HG03103 (cell line): Measurements from ENCODE around the gene RSRC1.
"Not testable (repeated sequence)": the region's sequence is repeated elsewhere in the genome, so short reads cannot be mapped to it uniquely, and the experiment has no call there.

Experiments
- ATAC-seq: cut with Tn5 transposase; IDR thresholded peaks from one replicate; pipeline ENCODE4 v1.9.1; 2021; ENCODE audit warnings: low read depth; ENCODE audit not compliant: unreplicated experiment

RSRC1 gene

DNA sequence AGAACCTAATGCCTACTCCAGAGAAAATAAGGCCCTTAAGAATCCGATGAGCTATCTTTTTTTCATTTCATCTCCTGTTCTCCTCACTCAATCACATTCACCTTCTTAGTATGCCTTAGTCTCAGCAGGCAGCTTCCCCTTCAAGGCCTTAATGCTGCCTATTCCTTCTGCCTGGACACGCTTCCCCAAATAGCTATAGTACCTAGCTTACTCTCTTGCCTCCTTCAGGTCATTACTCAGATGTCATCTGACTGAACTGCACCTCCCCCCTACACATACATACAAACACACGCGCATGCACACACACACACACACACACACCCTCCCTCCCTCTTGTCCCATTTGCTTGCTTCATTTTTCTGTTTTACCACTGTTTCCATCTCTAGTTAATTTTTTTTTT, 269.6 kb downstream of the RSRC1 start:
- no peak for ATAC-seq

DNA sequence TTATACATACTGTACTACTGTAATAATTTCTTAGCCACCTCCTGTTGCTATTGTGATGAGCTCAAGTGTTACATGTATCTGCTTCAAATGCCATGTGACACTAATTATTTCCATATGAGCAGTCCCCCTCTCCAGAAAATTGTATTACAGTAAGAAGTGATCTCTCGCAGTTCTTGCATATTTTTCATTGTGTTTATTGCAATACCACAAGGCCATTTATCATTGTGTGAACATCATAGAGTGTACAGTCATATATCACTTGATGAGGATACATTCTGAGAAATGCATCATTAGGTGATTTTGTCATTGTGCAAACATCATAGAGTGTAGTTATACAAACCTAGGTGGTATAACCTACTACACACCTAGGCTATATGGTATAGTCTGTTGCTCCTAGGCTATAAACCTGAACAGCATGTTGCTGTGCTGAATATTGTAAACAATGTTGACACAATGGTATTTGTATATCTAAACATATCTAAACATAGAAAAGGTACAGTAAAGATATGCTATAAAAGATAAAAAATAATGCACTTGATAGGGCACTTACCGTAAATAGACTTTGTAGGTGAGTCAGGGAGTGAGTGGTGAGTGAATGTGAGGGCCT, 271.5 kb downstream of the RSRC1 start:
- no peak for ATAC-seq

DNA sequence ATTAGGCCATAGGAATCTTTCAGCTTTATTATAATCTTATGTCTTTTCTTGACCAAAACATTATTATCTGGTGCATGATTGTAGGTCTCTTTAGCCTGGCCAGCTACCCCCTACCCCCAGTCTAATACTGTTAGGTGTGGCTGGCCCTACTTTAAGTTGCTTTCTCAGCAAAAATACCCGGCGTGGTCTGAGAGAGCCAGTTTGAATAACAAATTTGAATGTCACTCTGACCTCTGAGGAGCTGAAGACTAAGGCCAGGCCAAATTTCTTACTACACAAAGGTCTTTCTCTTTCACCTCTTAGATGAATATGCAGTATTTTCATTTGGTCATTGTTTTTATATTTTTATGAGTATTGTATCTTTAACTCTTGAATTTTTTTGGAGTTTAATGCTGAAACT, 272.6 kb downstream of the RSRC1 start:
- no peak for ATAC-seq

DNA sequence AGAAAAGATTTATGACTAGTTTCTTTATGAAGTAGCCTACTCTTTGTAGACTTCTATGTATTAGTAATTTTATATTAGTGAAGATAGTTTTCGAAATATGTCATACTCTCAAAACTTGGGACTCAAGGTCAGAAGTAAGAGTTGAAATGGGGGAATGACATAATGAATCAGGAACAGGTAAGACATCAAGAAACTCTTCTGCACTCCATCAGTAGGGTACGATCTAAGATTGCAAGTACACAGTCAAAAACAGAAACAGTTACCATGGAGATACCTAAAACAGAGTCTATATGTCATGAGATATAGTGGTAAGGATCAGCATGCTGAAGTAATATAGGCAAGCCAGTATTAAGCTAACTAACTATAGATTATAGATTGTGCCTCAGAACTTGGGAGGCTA, 274.1 kb downstream of the RSRC1 start:
- ATAC-seq = peak; percentile 66

DNA sequence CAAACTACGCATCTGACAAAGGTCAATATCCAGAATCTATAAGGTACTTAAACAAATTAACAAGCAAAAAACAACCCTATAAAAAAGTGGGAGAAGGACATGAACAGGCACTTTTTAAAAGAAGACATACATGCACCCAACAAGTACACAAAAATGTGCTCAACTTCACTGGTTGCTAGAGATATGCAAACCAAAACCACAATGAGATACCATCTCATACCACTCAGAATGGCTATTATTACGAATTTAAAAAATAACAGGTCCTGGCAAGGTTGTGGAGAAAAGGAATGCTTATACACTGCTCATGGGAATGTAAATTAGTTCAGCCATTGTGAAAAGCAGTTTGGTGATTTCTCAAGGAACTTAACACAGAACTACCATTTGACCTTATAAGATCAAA, 285.5 kb downstream of the RSRC1 start:
- ATAC-seq = no peak

DNA sequence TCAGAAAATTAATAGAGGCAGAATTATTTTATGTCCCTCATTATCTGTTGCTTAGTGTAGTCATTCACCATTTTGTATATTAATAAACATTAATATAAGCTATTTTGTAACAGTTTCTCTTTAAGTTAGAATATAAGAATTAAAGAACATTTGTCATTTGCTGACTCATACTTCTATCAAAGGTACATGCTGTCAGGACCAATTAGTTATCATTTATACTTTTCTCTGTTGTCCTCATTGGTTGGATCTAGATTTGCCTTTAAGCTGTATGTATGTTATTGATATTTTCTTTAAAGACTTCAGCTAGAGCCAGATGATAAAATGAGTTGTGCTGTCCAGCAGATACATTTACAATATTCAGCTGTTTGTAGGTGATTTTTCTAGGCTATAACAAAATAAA, 292.7 kb downstream of the RSRC1 start:
- ATAC-seq = no peak

DNA sequence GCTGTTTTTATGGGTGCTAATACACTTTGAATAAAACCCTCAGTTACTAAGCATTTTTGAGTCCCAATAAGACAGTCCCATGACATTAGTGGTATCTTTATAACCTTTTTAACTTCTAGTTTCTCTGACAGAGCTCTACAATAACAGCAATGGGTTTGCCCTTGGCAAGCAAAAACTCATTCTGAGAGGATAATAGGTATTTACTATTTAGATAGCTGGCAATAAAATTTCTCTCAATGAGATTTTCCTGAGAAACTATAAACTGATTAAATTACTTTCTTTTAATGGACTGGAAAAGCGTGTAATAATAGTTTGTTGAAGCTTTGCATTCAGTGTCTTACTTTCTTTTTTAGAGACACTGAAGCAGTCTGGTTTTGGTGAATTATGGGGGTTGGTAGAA, 293.1 kb downstream of the RSRC1 start:
- no peak for ATAC-seq

DNA sequence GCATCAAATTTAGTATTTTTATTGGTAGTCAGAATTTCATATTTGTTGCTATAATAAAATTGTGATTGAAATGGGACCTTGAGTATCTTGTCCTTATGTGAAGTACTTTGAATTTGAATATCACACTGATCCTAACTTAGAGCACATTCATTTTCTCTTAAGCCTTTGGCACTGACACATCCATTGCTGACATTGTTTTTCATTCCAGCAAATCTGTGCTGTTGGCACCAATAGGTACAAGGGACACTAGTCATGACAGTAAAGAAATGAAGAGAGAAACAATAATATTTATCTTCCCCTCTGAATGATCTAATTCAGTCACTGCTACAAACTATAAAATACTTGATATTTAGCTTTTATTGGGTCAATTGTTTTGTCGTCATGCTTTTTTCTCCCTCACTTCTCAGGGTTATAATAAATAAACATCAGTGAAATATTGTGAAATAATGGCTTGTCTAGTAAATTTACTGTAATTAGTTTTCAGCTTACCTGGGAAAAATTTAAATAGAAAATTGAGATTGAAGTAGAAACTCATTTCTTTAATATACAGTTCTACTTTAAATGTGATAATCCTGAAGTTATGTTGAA, 294.3 kb downstream of the RSRC1 start:
- no peak for ATAC-seq

DNA sequence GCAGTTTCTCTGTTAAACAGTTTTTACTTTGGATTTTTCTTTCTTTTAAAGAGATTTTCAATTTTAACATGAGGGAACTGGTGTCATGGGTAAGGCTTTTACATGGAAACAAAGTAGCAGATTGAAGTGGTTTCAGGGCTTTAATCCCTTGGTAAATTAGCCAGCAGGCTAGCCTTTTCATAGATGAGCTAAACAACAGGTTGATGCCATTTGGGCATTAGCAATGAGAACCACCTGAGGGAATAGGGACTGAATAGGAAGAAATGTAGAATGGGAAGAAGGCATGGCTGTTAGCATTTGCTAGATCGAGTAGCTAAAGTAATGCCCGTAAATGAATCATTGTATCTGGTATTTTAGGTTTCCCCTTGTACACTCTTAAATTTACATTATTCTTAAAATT, 295.6 kb downstream of the RSRC1 start:
- ATAC-seq = no peak

DNA sequence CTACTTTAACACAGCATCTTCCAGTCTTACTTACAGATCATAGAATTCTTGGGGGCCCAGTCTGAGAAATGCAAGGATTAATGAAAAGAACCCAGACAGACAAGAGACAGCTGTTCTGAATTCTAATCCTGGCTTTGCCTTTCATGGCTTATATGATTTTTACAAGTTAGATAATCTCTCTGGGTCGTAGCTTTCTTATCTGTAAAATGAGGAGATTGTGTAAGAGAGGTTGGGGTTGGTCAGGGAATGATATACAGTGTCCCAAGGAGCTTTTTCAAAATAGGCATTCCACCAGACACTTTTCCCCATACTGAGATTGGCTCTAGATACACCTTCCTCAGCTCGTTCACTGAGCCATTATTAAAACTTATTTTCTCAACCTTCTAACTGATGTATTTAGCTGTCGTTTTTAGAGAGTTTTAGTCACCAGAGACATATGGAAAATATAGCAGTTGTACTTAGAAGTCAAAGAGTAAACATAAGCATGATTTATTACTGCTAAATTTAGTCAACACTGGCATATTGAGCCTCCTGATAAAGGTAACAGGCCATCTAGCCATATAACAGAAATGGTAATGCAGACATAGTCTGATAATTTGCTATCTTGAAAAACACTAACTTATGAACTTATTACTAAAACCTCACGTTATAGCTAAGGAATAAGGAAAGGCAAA, 298.1 kb downstream of the RSRC1 start:
- no peak for ATAC-seq

DNA sequence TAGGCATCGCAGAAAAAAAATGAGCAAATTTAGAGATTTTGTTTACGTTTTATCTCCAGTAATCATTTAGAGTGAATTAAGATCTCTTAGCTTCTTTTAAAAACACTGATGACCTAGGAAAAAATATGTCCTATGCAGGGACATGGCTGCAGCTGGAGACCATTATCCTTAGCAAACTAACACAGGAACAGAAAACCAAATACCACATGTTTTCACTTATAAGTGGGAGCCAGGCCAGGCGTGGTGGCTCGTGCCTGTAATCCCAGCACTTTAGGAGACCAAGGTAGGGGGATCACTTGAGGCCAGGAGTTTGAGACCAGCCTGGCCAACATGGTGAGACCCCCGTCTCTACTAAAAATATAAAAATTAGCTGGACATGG, 298.6 kb downstream of the RSRC1 start:
- not testable (repeated sequence) for ATAC-seq

DNA sequence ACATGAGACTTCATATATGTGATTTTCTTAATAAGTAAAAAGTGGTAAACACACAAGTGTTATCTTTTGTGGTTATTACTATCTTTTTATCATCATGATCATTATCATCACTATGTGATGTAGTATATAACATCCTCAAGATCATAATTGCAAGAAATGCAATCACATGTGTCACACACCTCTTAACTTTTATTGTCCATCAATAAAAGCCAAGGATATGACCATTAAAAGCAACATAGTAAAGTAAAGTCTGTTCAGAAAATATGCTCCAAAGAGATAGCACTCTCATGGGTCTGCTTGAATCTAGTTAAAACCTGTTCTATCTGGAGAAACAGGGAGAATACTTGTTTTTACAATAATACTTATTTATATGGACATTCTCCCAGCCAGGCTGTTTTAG, 308.1 kb downstream of the RSRC1 start:
- no peak for ATAC-seq

DNA sequence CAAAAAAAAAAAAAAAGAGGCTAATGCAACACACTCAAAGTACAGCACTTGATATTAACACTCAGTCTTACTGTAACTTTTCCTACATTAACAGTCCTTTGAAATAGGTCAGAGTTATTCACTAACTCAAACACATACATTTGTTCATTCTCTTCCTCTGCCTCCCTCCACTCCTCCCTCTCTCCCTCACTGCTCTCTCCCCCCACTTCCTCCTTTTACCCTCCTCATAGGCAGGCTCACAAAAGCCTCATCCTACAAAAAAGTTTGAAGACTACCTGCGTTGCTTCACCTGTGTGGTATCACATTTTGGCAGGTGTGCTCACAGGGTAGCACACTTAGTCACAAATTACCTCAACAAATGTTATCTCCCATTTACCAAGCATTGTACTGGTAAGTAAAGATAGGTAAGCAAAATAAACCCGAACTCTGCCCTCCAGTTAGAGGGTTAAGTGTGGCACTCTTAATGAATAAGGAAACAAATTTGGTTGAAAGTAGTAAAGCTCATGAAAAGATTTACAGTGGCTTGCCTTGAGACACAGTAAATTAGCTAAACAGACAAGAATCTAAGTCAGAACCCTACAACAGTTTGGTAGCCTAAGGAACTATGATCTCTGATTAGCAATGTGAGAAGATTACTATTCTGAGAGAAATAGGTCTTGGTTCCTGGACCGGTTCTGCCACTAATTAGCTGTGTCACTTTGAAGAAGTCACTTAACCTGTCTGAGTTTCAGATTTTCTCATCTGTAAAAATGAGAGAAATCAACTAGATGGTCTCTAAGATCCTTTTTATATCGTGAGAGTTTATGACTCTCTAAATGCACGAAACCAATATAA, 310.1 kb downstream of the RSRC1 start:
- ATAC-seq = no peak

DNA sequence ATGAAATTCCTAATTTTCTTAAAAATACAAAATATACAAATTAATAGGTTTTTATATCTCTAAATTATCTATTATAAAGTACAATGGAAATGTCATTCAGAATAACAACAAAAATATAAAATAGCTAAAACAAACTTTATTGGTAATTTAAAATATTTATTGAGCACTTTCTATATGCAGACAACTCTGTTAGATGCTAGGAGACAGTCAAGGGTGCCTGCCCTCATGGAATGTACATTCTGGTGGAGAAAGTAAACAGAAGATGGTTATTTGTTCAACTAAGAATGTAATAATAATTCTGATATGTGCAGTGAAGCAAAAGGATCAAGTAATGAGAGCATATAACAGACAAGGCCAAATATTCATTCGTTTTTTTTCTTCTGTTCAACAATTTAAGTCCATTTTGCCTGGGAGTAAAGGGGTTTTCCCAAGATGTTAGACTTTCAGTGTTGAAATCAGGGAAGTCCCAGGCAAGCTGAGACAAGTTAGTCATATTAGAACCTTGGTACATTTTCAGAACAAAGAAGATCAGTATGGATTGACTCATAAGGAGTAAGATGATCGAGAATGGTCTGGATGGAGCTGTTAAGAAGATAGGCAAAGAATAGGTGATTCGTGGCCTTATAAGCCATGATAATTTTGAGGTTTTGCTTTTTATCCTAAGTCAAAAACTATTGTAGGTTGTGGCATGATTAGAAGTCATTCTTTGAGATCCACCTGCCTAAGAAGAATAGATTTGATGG, 310.9 kb downstream of the RSRC1 start:
- ATAC-seq = peak; percentile 87

DNA sequence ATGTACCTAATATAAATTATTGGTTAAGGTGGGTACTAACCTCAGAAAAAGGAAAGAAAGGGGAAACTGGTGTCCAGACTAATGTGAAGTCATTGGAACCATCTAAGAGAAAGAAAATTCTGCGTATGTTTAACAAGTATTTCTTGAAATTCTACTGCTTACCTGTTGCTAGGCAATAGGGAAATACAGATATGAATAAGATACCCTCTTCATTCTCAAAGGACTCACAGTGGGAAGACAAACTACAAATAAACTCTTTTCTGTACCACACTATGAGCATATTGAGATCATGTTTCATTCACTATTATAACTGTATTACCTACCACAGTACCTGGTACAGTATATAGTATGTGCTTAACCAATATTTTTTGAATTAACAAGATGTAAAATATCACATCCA, 320.6 kb downstream of the RSRC1 start:
- ATAC-seq = no peak

DNA sequence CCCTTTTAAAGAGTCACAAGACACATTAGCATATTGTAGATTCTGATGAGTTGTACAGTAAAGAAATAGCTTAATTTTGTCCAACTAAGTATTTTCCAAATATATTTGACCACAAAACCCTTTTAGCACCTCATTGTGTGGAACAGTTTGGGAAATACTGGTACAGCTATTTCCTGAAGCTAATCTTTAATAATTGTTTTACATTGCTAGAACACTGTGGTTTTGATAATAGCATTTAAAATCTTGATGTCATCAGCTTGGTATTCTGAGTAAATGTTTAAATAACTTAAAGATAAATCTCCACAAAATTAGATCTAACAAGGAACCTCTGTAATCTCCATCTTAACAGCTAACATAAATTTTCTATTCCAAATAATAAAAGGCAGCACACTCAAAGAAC, 321.1 kb downstream of the RSRC1 start:
- ATAC-seq = no peak

DNA sequence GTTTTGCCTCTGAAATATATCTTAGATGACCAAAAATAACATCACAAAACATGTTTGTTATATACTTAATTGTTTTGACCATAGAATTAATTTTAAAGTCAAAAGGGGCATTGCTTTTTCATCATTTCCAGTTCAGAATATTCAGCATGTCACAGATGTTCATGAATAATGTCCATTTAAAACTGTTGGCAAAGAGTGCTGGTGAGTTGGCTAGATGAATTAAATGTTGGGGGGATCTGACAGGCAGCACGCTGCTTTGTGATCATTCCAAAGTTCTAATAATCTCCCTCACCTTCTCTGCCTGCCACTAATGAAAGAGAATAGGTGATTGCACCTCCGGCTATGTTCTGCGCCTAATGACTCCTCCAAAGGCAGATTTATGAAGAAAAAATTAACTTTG, 321.9 kb downstream of the RSRC1 start:
- no peak for ATAC-seq

DNA sequence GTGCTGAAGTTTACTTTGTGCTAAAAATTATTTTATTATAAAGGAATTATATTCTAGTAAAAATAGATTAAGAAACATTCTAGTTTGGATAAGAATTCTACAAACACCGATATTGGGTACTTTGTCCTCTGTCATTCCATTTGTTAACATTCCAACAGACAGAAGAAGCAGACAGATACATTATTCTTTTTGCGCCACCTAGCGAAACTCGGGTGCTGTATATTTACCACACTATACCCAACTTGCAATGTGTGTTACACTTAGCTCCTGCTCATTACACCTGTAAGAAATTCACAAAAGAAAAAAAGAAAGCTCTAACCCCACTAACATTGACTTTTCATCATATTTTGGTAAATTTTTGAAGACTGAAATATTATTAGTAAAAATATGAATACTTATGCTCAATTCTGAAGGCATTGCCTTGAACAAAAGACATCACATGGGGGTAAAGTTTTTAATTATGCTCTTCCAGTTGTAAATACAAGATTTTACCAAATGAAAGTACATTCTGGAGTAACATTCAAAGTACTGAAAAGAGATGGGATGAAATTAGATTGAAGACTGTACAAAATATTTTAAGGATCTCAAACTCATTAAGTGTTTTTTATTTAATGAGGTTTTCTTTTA, 324.6 kb downstream of the RSRC1 start:
- ATAC-seq = peak; percentile 90

DNA sequence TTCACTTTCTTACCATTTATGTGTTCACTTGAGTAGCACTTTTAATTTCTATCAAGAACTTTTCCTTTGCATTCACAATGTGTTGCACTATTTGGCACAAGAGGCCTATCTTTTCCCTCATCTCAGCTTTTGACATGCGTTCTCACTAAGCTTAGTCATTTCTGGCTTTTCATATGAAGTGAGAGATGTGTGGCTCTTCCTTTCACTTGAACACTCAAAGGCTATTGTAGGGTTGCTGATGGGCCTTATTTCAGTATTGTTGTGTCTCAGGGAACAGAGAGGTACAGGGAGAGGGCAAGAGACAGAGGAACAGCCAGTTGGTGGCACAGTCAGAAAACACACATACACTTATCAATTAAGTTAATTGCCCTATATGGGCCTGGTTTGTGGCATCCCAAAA, 333.7 kb downstream of the RSRC1 start:
- peak; percentile 95 for ATAC-seq

DNA sequence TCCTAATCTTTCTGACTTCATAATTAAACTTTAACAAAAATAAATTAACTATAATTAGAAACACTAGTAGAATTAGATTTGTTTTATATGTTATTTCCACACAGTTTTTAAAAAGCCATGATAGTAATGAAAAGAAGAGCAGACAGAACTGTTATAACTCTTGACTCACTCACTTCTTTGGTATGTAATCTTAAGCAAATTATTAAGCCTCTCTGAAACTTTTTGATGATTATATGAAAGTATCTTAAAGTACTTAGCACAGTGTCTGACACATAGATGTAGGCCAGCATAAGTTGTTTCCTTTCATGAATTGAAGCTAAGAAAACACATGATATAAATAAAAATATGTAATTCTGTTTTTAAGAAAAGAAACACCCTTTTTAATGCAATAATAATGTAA, 337.5 kb downstream of the RSRC1 start:
- ATAC-seq = no peak
